Liver (tissue), 3 donors: ENCODE measurements around the gene ITM2C.

Experiments
- CTCF ChIP-seq: fragments of 150-350 bp; IDR thresholded peaks from 2 replicates; pipeline ENCODE4 v1.5.1; 2017; ENCODE audit warnings: improper control_type of control experiment, low read depth, low read length; ENCODE audit not compliant: missing input control
- EGR1 ChIP-seq, 2 donors: IDR thresholded peaks; 2 replicates each; pipeline ENCODE4 v1.6.1; 2016 to 2018; ENCODE audit warnings: antibody characterized with exemption in 2 of 2, low read depth in 2 of 2
- GABPA ChIP-seq, 2 donors: IDR thresholded peaks in 1 of 2; conservative IDR thresholded peaks in 1 of 2; 2 replicates each; pipeline ENCODE4 v1.6.1; 2016; ENCODE audit warnings: antibody characterized with exemption in 2 of 2, mild to moderate bottlenecking in 1 of 2, moderate library complexity in 1 of 2
- HNF4G ChIP-seq: IDR thresholded peaks from 2 replicates; pipeline ENCODE4 v1.6.1; 2016; ENCODE audit warnings: antibody characterized with exemption
- RAD21 ChIP-seq, 2 donors: IDR thresholded peaks; 2 replicates each; pipeline ENCODE4 v1.6.1; 2016; ENCODE audit warnings: antibody characterized with exemption in 2 of 2, mild to moderate bottlenecking in 2 of 2
- RXRA ChIP-seq, 2 donors: IDR thresholded peaks; 2 replicates each; pipeline ENCODE4 v1.6.1; 2017 to 2018; ENCODE audit warnings: antibody characterized with exemption in 2 of 2, mild to moderate bottlenecking in 1 of 2
- SP1 ChIP-seq: IDR thresholded peaks from 2 replicates; pipeline ENCODE4 v1.6.1; 2018; ENCODE audit warnings: antibody characterized with exemption, mild to moderate bottlenecking
- TAF1 ChIP-seq: conservative IDR thresholded peaks from 2 replicates; pipeline ENCODE4 v1.6.1; 2016; ENCODE audit warnings: antibody characterized with exemption, mild to moderate bottlenecking
- TF ChIP-seq, protein P1 (sequence below): IDR thresholded peaks from 2 replicates; pipeline ENCODE4 v1.6.1; 2016; ENCODE audit warnings: antibody characterized with exemption
- TF ChIP-seq, protein P2 (sequence below): IDR thresholded peaks from 2 replicates; pipeline ENCODE4 v1.6.1; 2016; ENCODE audit warnings: antibody characterized with exemption, mild to moderate bottlenecking
- donor health status: healthy.
- donor health status: healthy.

- TF ChIP-seq EGR1 (IDR thresholded peaks at IDR 0.05; ENCODE audit: low read depth in 2 of 2) (no peak), GABPA (IDR thresholded peaks at IDR 0.05 in 1 of 2, conservative IDR thresholded peaks at IDR 0.05 in 1 of 2) (no peak), CTCF (no peak), SP1 (no peak), HNF4G (no peak), RAD21 (IDR thresholded peaks at IDR 0.05) (no peak), TAF1 (no peak), RXRA (IDR thresholded peaks at IDR 0.05) (no peak)
- TF ChIP-seq, protein P1, sequence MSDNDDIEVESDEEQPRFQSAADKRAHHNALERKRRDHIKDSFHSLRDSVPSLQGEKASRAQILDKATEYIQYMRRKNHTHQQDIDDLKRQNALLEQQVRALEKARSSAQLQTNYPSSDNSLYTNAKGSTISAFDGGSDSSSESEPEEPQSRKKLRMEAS, result no peak
- TF ChIP-seq, protein P2, sequence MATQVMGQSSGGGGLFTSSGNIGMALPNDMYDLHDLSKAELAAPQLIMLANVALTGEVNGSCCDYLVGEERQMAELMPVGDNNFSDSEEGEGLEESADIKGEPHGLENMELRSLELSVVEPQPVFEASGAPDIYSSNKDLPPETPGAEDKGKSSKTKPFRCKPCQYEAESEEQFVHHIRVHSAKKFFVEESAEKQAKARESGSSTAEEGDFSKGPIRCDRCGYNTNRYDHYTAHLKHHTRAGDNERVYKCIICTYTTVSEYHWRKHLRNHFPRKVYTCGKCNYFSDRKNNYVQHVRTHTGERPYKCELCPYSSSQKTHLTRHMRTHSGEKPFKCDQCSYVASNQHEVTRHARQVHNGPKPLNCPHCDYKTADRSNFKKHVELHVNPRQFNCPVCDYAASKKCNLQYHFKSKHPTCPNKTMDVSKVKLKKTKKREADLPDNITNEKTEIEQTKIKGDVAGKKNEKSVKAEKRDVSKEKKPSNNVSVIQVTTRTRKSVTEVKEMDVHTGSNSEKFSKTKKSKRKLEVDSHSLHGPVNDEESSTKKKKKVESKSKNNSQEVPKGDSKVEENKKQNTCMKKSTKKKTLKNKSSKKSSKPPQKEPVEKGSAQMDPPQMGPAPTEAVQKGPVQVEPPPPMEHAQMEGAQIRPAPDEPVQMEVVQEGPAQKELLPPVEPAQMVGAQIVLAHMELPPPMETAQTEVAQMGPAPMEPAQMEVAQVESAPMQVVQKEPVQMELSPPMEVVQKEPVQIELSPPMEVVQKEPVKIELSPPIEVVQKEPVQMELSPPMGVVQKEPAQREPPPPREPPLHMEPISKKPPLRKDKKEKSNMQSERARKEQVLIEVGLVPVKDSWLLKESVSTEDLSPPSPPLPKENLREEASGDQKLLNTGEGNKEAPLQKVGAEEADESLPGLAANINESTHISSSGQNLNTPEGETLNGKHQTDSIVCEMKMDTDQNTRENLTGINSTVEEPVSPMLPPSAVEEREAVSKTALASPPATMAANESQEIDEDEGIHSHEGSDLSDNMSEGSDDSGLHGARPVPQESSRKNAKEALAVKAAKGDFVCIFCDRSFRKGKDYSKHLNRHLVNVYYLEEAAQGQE, result no peak
Measured at GRCh38 chr2:230875347-230876315, 10.9 kb downstream of the ITM2C start.
